Measurements from ENCODE around the gene NCAM1.

NCAM1 gene

DNA sequence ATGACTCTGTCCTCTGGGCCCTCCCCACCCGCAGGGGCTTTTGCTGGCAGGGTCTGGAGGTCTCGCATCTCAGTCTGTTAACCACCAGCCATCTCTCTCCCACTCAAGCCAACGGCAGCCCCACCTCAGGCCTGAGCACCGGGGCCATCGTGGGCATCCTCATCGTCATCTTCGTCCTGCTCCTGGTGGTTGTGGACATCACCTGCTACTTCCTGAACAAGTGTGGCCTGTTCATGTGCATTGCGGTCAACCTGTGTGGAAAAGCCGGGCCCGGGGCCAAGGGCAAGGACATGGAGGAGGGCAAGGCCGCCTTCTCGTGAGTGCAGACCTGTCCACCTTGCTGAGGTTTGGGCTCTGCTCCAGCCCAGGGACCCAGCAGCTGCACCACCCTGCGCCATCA is 308.9 kb downstream of the NCAM1 start:
- no peaks in the 10 kb centered on the region for H3K79me2 ChIP-seq (ENCODE audit: insufficient read depth, low read length)
- H3K36me3 ChIP-seq (ENCODE audit: low read length) = no peaks in the 10 kb centered on the region
- no peak overlapping the region for H3K27ac ChIP-seq (ENCODE audit: low read depth, low read length)
- no peak overlapping the region for H3K9ac ChIP-seq (ENCODE audit: low read length)
- no peaks in the 10 kb centered on the region for H3K9me3 ChIP-seq (ENCODE audit: insufficient read depth, low read length)
- H4K20me1 ChIP-seq (ENCODE audit: low read depth, low read length) = no peaks in the 10 kb centered on the region
- no peak overlapping the region for H2AFZ ChIP-seq (ENCODE audit: low read depth, low read length, severe bottlenecking)
- no peaks in the 10 kb centered on the region for H3K27me3 ChIP-seq (ENCODE audit: low read length)
- no peak overlapping the region for H3K4me3 ChIP-seq (ENCODE audit: insufficient read depth, low read length, poor library complexity, severe bottlenecking)
- no peak for TF ChIP-seq EZH2phosphoT487 (conservative IDR thresholded peaks at IDR 0.05; ENCODE audit: low read length)
- TF ChIP-seq, protein P1, sequence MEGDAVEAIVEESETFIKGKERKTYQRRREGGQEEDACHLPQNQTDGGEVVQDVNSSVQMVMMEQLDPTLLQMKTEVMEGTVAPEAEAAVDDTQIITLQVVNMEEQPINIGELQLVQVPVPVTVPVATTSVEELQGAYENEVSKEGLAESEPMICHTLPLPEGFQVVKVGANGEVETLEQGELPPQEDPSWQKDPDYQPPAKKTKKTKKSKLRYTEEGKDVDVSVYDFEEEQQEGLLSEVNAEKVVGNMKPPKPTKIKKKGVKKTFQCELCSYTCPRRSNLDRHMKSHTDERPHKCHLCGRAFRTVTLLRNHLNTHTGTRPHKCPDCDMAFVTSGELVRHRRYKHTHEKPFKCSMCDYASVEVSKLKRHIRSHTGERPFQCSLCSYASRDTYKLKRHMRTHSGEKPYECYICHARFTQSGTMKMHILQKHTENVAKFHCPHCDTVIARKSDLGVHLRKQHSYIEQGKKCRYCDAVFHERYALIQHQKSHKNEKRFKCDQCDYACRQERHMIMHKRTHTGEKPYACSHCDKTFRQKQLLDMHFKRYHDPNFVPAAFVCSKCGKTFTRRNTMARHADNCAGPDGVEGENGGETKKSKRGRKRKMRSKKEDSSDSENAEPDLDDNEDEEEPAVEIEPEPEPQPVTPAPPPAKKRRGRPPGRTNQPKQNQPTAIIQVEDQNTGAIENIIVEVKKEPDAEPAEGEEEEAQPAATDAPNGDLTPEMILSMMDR (IDR thresholded peaks at IDR 0.05; ENCODE audit: insufficient read depth, low read length, poor library complexity, severe bottlenecking) = no peak
- H3F3A ChIP-seq (ENCODE audit: insufficient read depth) = no peaks in the 10 kb centered on the region
- no peaks in the 10 kb centered on the region for H3K9me2 ChIP-seq (replicated peaks; ENCODE audit: insufficient read depth, low read length)
- H3K4me2 ChIP-seq (ENCODE audit: low read depth, low read length, poor library complexity, severe bottlenecking) = no peak overlapping the region

DNA sequence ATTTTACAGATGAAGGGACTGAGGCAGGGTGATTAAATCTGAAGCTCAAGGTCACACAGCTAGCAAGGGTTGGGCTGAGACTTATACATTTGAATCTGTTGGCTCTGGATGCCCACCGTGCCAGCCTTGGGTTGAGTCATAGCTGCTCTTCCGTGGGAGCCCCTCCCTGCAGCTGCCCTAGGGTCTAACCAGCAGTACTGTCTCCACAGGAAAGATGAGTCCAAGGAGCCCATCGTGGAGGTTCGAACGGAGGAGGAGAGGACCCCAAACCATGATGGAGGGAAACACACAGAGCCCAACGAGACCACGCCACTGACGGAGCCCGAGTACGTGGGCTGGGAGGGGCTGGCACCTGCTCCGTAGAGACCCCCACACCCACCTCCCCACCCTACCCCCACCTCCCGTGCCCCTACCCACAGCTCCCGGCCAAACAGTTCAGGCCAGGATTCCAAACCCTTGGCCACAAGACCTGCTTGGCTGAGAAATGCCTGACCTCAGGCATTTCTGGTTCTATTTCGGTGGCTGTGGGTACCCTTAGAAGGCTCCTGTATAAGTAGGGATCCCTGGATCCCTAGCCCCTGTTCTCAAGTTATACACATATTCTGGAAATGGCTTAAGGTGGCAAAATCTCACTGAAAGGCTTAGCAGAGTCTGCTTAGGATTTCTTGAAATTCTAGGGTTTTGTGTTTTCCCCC is 310.5 kb downstream of the NCAM1 start:
- Histone ChIP-seq H3K9me2 (replicated peaks; ENCODE audit: insufficient read depth, low read length) (no peaks in the 10 kb centered on the region), H4K20me1 (ENCODE audit: low read depth, low read length) (no peaks in the 10 kb centered on the region), H3K9ac (ENCODE audit: low read length) (no peak overlapping the region), H2AFZ (ENCODE audit: low read depth, low read length, severe bottlenecking) (no peak overlapping the region), H3K79me2 (ENCODE audit: insufficient read depth, low read length) (no peaks in the 10 kb centered on the region), H3K4me2 (ENCODE audit: low read depth, low read length, poor library complexity, severe bottlenecking) (no peak overlapping the region), H3F3A (ENCODE audit: insufficient read depth) (no peaks in the 10 kb centered on the region), H3K4me3 (ENCODE audit: insufficient read depth, low read length, poor library complexity, severe bottlenecking) (no peak overlapping the region), H3K9me3 (ENCODE audit: insufficient read depth, low read length) (no peaks in the 10 kb centered on the region), H3K27ac (ENCODE audit: low read depth, low read length) (no peak overlapping the region), H3K36me3 (ENCODE audit: low read length) (no peaks in the 10 kb centered on the region), H3K27me3 (ENCODE audit: low read length) (no peaks in the 10 kb centered on the region)
- TF ChIP-seq EZH2phosphoT487 (conservative IDR thresholded peaks at IDR 0.05; ENCODE audit: low read length) = no peak
- TF ChIP-seq, protein P1 (IDR thresholded peaks at IDR 0.05; ENCODE audit: insufficient read depth, low read length, poor library complexity, severe bottlenecking) = no peak

DNA sequence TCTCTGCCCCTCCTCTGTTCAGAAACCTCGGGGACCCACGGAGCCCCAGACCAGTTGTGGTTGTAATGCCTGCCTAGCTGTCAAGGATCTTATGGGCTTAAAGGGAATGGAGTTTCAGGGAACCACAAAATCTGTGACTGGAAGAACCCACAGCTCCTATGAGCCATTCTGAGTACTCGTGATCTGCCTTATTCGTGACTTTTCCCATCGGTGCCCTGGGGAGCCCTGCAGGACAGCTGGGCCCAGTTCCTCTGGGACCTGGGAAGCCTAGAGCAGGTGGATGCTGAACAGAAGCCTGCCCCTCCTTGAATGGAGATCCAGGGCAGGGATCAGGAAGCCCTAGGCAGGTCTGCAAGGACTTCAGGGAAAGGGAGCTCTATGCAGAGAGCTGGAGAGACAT is 311.1 kb downstream of the NCAM1 start:
- no peak overlapping the region for H3K9ac ChIP-seq (ENCODE audit: low read length)
- TF ChIP-seq, protein P1 (IDR thresholded peaks at IDR 0.05; ENCODE audit: insufficient read depth, low read length, poor library complexity, severe bottlenecking) = no peak
- H3K27me3 ChIP-seq (ENCODE audit: low read length) = no peaks in the 10 kb centered on the region
- no peaks in the 10 kb centered on the region for H3K36me3 ChIP-seq (ENCODE audit: low read length)
- H3K4me3 ChIP-seq (ENCODE audit: insufficient read depth, low read length, poor library complexity, severe bottlenecking) = no peak overlapping the region
- no peaks in the 10 kb centered on the region for H3K79me2 ChIP-seq (ENCODE audit: insufficient read depth, low read length)
- no peaks in the 10 kb centered on the region for H3K9me2 ChIP-seq (replicated peaks; ENCODE audit: insufficient read depth, low read length)
- H3K27ac ChIP-seq (ENCODE audit: low read depth, low read length) = no peak overlapping the region
- no peaks in the 10 kb centered on the region for H3F3A ChIP-seq (ENCODE audit: insufficient read depth)
- H2AFZ ChIP-seq (ENCODE audit: low read depth, low read length, severe bottlenecking) = no peak overlapping the region
- no peaks in the 10 kb centered on the region for H4K20me1 ChIP-seq (ENCODE audit: low read depth, low read length)
- H3K4me2 ChIP-seq (ENCODE audit: low read depth, low read length, poor library complexity, severe bottlenecking) = no peak overlapping the region
- no peaks in the 10 kb centered on the region for H3K9me3 ChIP-seq (ENCODE audit: insufficient read depth, low read length)

Measured in SU-DHL-6 (cell line).